Fibroblast of skin of scalp (primary cell): ENCODE results near the gene PNKD.
A peak's percentile ranks its signal among the peaks of the same experiment; 100 is the strongest.
"Not testable (repeated sequence)": the region's sequence is repeated elsewhere in the genome, so short reads cannot be mapped to it uniquely, and the experiment has no call there.

ENCODE experiments used
- DNase-seq: peaks from one replicate; pipeline ENCODE4 v3.0.0-alpha.2; 2013

PNKD gene

DNA sequence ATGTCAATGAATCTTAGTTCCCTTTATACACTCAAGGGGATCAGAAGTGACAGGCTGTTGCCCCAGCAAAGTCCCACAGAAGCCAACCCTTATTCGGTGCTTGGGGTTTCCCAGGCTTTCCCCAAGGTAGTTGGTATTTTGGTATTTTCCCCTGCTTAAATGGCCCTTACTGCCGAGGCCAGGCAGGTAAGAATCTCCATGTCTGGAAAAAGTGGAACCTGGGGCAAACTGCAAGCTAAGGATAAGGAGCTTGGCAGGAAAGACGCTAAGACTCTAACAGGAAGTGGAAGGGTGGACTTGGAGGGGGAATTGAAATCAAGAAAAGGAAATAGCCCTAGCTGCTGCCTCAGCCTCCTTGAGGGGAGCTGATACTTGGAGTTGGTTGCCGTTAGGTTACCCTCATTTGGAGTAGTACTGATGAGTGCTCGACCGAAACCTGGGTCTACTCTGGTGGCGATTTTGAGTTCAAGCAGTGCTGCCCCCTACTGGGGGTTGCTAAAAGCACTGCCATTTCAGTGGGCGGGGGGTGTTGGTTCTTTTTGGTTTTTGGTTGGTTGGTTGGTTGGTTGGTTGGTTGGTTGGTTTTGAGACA is 12.8 kb upstream of the PNKD start:
- DNase-seq, result peak; percentile 40

DNA sequence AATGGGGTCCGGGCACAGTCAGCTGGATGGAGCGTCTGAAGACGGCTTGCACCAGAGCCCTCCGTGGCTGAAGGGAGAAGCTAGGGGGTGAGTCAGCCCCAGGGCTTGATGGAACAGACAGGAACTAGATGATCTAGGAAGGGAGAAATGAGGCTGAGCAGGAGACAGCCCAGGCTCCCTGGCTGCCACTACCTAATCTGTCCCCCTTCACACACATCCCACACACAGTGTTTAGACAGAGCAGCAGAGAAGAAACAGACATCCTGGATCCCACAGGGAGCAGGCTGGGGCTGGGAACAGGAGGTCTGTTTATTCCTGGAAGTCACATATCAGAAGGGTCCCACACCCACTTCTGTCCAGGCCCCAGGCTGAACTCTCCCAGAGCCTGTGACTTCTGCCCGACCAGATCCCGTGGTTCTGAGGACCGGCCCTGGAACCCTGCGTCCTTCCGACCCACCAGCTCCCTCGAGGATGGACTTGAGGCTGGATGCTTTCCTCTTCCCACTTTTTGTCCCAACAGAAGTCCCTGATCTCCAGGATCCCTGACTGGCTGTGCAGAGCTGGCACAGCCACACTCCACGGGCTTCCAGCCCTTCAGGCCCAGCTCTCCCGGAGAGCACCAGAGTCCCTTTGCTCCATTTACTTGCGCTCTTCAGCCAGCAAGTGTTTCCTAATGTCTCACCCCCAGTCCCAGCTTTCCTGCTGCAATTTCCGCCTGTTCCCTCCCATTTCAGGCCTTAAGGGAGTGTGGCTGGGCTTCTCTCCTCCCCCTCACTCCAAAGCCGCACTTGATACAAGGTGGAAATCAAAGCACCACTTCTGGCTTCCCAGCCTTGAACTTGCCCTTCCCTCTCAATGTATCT is 11.0 kb upstream of the PNKD start:
- peak; percentile 67 for DNase-seq

DNA sequence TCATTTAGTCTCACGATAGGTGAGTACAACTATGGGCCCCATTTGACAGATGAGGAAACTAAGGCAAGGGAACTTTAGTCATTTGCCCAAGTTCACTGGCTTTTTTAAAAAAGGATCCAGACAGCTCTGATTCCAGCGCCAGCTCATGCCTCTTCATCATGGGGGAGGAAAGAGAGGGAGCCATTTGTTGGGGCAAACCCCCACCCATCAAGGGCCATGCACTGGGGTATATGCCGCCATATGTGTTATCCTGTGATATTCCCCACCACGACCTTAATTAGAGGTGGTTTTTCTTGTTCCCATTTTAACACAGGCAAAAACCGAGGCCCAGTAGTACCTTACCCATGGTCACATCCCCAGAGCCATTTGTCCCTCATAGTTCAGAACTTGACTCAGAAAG is 10.2 kb upstream of the PNKD start:
- no peak for DNase-seq

DNA sequence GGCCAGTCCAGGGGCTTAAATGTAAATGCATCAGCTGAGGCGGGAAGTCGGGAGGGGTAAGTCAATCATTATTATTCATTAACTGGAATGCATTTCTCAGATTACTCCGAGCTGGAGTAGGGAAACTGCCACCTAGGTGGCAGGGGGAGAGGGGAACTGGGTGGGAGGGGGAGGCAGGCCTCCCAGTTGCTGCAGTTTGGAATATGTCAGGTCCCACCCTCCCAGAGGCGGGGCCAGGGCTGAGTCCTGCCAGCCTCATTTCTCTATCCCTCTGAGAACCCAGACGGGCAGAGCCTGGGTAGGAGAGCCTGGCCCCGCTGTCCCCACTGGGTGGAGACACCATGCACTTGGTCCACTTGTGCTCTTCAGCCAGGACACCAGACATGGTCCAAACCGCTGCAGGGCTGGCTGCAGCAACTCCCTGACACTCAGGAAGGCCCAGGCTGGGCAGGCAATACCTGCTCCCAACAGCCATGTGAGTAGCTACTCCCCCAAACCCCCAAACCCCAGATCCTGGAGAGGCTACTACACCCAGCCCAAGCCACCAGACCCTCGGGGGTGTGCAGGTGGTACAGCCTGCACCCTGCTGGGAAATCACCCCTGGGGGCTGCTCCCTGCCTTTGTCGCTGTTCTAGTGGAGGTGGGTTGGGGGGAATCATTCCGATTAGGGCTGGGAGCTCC is 9.4 kb upstream of the PNKD start, which contains the start of gene GPBAR1:
TSS of gene GPBAR1 (plus strand) at position 274 of the 681 bp plus-strand sequence. CDS start 1,710 bp downstream, outside the sequence.
- no peak for DNase-seq

DNA sequence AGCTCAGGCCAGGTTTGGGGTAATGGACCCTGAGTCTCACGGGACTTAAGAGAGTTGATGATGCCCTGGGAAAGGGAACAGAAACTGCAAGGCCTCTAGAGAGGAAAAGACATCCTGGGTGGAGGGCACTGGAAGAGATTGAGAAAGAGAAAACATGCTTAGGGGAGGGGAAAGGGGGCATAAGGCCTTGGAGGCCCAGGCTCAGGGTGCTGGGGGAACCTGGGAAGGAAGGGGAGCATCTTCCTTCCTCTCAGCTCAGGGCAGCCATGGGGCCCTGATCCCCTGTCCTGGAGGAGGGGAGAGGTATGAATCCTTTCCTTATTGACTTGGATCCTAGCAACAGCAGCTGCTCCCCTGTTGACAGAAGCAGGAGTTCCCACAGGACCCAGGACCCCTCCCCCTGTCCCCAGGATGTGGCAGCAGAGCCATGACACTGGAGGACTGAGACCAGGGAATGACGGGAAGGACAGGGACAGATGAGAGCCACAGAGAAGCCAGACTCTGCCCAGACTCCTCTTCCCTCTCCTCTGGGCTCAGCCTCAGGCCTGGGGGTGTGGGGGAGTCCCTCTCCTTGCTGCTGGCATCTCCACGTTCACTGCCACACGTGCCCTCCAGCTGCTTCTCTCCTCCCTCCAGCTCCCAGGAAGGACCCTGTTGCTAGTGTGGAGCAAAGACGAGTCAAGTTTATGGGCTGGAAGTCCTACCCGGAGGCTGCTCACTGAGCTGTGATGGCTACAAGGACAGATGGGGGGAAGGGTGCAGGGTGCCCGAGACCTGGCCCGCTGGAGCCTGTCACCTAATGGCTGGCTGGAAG is 8.7 kb upstream of the PNKD start:
- no peak for DNase-seq

DNA sequence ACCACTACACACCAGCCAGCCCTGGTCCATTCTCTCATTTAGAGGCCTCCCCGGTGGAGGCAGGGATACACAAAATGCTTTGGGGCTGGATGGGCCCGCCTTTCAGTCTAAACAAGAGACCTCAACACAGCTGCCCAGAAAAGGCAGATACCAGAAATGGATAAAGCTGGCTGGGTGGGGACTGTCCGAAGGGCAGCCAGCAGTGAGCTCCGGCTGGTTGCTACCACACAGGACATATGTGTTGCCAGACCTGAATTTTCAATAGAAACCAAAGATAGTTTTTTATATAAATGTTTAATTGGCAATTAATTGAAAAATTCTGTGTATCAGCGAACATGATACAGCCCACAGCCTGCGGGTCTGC is 8.1 kb upstream of the PNKD start:
- no peak for DNase-seq

DNA sequence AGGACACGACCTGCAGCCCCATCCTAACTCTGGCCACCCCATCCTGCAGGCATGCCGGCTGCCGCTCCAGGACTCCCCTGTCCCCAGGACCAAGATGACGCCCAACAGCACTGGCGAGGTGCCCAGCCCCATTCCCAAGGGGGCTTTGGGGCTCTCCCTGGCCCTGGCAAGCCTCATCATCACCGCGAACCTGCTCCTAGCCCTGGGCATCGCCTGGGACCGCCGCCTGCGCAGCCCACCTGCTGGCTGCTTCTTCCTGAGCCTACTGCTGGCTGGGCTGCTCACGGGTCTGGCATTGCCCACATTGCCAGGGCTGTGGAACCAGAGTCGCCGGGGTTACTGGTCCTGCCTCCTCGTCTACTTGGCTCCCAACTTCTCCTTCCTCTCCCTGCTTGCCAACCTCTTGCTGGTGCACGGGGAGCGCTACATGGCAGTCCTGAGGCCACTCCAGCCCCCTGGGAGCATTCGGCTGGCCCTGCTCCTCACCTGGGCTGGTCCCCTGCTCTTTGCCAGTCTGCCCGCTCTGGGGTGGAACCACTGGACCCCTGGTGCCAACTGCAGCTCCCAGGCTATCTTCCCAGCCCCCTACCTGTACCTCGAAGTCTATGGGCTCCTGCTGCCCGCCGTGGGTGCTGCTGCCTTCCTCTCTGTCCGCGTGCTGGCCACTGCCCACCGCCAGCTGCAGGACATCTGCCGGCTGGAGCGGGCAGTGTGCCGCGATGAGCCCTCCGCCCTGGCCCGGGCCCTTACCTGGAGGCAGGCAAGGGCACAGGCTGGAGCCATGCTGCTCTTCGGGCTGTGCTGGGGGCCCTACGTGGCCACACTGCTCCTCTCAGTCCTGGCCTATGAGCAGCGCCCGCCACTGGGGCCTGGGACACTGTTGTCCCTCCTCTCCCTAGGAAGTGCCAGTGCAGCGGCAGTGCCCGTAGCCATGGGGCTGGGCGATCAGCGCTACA is 7.4 kb upstream of the PNKD start:
- DNase-seq, result no peak

DNA sequence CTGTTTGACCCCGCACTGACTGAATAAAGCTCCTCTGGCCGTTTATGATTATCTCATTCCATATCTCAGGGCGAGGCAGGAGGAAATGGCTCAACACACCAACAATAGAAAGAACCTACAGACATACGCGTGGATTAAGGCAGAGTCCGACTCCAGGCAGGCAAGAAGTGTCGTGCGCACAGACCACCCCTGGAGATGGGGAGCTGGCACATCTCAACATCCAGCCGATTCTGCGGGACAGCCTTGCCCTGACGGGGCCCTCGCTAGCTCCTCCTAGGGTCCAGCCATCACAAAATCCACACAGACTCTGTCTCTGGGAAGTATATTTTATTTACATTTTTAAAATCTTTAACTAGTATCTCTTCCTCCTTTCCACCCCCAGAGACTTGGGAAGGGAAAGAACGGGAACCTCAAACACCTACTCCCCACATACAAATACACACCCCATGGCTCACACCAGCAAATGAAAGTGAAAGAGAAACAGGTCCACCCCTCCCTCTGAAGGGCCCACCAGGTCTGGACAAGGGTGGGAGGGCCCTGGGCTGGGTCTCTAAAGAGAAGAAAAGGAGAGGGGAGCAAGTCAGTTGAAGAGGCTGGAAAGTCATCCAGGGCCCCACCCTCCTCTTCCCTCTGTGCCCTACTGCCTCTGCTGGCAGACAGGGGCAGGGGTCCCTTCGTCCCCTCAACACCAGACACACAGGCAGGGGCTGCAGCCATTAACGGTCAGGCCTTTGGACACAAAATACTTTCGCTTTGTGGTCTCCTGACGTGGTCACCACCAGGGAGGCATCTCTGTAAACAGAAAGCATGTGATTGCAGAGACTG is 6.3 kb upstream of the PNKD start:
- DNase-seq, result no peak

DNA sequence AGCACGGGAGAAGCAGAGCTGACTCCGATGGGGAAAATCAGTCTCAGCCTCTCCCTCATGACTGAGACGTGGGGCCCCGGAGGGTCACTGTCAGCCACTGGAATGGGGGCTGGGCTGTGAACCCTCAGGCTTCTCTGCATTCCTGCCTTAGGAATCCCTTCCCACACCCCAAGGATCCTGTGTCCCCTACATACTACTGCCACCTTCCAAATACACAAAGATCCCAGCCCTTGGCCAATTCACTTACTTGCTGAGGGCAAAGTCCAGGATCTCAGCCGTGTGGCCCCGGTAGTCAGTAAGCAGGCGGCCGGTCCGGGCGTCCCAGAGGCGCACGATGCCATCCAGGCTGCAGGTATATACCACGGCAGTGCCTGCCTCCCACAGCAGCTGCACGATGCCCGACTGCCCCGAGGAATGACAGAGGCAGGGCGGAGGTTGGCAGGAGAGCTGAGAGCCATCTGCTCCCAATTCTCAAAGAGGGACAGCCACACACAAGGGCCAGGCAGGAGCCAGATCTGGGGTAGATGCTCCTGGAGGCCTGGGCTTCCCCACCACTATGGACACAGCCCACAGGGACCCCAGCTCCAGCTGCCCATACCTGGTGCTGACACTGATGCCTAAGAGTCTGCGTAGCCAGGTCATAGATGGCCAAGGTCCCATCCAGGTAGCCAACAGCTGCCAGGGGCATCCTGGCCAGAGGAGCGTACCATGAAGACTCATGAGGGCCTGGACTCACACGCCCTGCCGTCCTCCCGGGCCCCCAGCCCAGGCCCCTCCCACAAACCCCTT is 5.4 kb upstream of the PNKD start:
- DNase-seq, result no peak

DNA sequence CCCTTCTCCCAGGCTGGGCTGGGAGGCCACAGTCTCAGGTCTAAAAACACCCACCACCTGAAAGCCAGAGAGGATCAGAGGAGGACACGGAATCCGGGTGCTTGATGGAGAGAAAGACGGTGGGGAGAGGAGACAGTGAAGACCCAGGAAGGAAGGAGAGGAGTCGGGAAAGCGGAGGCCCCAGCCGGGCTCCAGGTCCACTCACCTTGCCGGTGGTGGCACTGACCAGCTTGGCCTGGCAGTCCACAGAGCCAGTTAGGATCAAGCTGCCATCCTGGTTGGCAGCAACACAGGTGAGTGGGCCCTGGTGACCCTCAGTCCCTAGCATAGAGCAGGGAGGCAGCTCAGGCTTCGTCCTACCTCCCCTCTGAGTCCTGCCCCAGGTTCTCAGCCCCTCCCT is 4.7 kb upstream of the PNKD start:
- DNase-seq, result no peak

DNA sequence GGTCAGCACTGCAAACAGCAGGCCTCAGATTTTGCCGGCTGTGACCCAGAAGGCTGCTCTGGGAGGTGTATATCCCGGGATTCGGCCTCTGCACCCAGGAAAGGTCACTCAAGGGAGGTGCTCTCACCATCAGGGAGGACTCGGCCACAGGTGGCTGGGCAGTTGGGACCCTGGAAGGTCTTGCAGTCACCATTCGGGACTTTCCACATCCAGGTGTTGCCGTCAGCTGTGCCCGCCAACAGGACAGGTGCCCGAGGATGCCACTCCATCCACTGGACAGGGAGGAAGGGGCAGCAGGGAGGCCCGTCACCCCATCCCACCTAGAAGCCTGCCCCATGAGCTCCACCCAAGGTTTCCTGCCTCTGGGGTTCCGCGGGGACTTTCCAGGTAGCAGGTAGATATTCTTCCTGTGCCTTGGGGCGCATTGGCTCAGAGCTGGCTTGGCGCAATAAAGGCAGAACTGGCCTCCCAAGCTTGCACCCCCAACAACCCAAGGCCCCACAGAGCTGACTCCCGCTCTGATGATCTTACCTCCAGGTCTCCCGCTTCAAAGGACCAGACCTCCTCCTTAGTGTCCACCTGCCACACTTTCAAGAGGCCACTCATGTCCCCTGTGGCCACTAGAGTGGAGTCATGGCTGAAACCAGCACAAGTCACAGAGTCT is 3.9 kb upstream of the PNKD start:
- DNase-seq, result no peak

DNA sequence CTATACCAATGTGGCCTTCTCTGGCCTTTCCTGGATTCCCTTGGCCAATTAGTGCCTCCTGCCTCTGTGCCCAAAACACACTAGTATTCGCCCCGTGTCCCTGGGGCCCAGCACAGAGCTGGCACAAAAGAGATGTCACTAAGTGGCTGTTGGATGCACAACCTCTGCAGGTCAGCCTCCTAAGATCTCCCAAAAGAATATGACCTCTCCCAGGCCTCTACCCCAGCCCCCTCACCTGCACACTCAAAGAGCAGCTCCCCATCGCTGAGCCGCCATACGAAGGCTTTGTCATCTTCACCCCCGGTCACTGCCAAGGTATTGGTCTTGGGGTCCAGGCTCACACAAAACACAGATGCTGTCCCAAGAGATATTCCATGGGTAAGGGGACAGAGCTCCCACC is 3.1 kb upstream of the PNKD start:
- DNase-seq, result no peak

DNA sequence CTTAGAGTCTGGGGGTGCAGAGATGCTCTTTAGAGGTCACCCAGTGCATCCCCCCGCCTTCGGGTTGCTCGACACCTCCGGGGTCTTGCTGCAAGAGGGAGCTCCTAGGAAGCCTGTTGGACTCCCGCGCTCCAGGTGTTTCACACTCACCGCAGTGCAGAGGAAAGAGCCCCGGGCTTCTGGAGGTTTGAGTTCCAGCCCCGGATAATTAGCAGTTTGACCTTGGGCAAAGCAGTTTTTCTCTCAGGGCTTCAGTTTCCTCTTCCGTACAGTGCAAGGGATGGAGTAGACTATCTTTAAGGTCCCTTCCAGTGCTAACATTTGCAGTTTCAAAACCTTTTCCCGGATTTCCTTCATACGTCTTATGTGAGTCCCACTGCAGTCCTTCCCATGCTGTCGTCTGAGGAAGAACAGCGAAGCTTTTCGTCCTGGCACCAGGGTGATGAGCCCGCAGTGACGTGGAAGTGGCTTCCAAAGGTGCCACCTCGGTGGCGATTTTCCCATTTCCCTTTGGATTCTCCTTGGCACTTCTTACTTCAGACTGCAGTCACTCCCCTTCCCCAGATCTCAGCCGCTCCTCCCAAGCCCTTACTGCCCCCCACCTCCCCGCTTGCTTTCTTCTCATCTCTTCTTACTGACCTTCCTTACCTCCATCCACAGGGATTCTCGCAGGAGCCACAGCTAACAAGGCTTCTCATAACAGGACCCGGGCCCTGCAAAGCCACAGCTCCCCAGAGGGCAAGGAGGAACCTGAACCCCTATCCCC is 585 bp downstream of the PNKD start:
- DNase-seq, result no peak

DNA sequence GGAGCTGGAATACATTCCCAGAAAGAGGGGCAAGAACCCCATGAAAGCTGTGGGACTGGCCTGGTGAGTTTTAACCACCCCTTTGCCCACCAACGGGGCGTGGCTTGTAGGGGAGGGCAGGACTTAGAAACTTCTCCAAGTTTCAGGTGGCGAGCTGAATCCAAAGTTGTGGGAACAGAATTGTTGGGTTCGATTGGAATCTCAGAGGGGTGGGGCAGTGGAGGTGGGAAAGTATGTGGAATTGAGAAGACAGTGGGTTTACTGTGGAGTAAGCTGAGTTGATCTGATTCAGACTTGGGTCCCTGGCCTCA is 1.1 kb downstream of the PNKD start:
- no peak for DNase-seq

DNA sequence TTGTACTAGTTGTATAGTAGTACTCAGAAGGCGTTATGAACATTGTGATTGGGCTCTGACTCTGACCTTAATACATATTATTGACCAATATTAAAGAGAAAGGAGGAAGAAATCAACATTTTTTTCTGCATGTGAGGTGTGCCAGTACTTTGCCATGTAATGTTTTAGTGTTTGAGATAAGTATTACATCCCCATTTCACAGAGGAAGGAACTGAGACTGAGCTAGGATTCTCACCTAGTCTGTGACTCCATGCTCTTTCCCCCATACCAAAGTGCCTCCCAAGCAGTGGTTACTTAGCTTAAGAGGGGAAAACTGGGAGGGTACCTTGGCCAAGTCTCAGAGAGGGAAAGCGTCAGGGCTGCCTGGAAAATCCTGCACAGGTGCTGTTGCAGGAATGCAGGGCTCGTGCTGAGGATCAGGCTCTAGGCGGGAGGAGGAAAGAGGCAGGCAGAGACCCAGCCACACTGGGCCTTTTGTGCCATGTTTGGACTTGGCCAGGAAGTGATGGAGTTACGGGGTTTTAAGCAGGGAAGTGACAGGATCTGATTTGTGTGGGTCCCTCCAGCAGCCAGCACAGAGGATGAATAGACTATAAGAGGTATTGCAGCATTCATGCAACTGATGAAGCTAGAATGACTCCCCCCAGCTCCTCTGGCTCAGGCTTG is 1.7 kb downstream of the PNKD start:
- no peak for DNase-seq

DNA sequence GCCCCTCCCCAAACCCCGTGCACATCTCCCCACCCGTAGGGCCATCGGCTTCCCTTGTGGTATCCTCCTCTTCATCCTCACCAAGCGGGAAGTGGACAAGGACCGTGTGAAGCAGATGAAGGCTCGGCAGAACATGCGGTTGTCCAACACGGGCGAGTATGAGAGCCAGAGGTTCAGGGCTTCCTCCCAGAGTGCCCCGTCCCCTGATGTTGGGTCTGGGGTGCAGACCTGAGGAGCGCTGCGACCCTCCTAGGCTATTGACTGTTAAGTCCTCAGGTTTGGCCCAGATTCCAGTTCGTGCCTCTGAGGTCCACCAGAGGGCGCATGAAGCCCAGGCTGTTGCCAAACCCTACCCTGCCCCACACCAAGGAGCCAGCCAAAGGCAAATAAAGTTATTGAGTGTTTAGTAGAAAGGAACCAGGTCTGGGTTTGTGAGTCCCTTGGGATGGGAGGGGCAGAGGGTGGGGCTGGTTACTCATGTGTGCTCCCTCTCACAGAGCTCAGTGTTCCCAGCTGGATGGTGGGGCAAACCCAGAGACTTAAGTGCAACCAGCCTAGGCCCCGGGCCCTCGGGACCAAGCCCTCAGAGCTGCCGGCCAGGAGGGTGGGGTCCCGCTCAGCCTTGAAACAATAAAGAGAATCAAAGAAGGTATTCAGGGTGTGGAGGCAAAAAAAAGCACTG is 2.4 kb downstream of the PNKD start:
- peak; percentile 92 for DNase-seq

DNA sequence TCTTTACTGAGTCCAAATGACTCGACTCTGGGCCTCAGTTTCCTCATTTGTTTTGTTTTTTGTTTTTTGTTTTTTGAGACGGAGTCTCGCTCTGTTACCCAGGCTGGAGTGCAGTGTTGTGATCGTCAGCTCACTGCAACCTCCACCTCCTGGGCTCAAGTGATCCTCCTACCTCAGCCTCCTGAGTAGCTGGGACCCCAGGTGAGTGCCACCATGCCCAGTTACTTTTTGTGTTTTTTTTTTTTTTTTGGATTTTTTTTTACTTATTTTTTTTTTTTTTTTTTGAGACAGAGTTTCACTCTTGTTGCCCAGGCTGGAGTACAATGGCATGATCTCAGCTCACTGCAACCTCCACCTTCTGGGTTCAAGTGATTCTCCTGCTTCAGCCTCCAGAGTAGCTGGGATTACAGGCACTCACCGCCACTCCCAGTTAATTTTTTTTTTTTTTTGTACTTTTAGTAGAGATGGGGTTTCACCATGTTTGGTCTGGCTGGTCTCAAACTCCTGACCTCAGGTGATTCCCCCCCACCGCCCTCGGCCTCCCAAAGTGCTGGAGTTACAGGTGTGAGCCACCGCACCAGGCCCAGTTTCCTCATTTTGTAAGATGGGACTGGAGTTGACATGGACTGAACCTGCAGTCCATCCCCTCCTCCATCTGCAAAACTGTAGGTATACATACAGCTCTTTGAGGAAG is 3.0 kb downstream of the PNKD start:
- DNase-seq, result not testable (repeated sequence)
